Ovary (tissue), 3 donors: ENCODE measurements around the gene ZP1.

Source experiments
- EP300 ChIP-seq: sonication (generic); formaldehyde crosslinking; IDR thresholded peaks from one replicate; pipeline ENCODE4 v1.6.1; 2017; ENCODE audit warnings: antibody characterized with exemption
- POLR2A ChIP-seq: fragments of 450-650 bp; IDR thresholded peaks from one replicate; pipeline ENCODE4 v1.6.1; 2017; ENCODE audit warnings: antibody characterized with exemption, mild to moderate bottlenecking, moderate library complexity
- TF ChIP-seq, protein P1 (sequence below), 3 donors: fragments of 450-650 bp in 2 of 3; fragments of 200-600 bp in 1 of 3; IDR thresholded peaks; one replicate each; pipeline versions ENCODE4 v1.5.1 to v1.8.0; 2016 to 2022; ENCODE audit warnings: antibody characterized with exemption in 3 of 3, mild to moderate bottlenecking in 1 of 3
- donor health status: DM: no; HTN: no; CAD: no.

- TF ChIP-seq POLR2A (no peak), EP300 (no peak)
- TF ChIP-seq, protein P1, sequence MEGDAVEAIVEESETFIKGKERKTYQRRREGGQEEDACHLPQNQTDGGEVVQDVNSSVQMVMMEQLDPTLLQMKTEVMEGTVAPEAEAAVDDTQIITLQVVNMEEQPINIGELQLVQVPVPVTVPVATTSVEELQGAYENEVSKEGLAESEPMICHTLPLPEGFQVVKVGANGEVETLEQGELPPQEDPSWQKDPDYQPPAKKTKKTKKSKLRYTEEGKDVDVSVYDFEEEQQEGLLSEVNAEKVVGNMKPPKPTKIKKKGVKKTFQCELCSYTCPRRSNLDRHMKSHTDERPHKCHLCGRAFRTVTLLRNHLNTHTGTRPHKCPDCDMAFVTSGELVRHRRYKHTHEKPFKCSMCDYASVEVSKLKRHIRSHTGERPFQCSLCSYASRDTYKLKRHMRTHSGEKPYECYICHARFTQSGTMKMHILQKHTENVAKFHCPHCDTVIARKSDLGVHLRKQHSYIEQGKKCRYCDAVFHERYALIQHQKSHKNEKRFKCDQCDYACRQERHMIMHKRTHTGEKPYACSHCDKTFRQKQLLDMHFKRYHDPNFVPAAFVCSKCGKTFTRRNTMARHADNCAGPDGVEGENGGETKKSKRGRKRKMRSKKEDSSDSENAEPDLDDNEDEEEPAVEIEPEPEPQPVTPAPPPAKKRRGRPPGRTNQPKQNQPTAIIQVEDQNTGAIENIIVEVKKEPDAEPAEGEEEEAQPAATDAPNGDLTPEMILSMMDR (IDR thresholded peaks at IDR 0.05), result no peak
Observed at GRCh38 chr11:60921777-60922335, 54.5 kb downstream of the ZP1 start.
